HG02884 (cell line): ENCODE results near the gene DNAJC1.
A peak's percentile ranks its signal among the peaks of the same experiment; 100 is the strongest.

ENCODE experiments used
- ATAC-seq: cut with Tn5 transposase; IDR thresholded peaks from one replicate; pipeline ENCODE4 v1.9.1; 2021; ENCODE audit warnings: mild to moderate bottlenecking, moderate library complexity; ENCODE audit not compliant: unreplicated experiment

DNAJC1 gene

DNA sequence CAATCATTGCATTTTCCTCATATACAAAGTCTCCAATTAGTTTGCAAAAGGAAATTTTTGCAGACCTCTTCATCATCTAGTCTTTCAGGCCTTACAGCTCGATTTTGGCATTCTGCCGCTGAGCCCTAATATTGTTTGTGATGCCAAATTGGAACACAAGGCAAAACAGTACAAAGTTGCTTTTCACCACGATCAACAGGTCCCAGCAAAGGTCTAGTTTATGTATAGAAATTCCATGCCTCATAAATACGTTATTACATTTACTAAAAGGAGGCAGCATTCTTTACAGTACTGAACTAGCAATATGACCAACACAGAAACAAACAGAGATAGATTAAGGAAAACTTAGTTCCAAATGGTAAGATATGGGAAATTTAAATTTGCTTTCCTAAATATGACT, 7.0 kb upstream of the DNAJC1 start:
- no peak for ATAC-seq

GRCh38 chr10:22006379-22006884, 2.9 kb upstream of the DNAJC1 start:
- no peak for ATAC-seq

- ATAC-seq, result no peak
These were observed 2.2 kb upstream of the DNAJC1 start for GRCh38 chr10:22005763-22006162.

GRCh38 chr10:22003964-22004281, 393 bp upstream of the DNAJC1 start:
- no peak for ATAC-seq

GRCh38 chr10:22002591-22003176, 846 bp downstream of the DNAJC1 start:
- peak; percentile 7 for ATAC-seq

- no peak for ATAC-seq
These were observed 8.0 kb downstream of the DNAJC1 start for GRCh38 chr10:21995557-21995956.

DNA sequence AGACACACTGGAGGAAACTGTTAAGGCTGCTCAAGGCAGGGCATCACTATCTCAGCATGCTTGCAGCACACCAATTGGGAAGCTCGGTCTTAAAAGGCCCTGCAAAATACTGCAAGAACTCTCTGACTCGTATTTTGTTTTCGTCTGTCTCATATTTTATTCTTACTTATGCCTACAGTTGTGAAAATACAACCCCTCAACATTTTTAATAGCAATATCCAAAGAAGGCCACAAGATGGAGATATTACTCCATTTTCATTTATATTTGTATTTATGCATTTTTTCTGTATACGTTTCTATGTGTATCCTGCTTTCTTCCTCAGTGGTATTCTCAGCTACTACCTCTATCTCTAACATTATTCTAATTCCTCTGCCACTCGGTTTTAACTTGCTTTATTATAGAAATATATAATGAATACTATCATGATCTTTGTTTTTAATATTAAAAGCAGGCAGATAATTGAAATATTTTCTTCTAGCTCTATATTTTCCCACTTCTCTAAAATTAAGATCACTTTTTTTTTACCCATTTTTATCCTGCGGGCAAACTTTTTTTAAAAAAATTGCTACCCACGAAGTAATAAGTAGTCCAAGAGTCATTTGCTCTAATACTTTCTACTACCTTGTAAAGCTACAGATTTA, 10.0 kb downstream of the DNAJC1 start:
- ATAC-seq, result no peak

DNA sequence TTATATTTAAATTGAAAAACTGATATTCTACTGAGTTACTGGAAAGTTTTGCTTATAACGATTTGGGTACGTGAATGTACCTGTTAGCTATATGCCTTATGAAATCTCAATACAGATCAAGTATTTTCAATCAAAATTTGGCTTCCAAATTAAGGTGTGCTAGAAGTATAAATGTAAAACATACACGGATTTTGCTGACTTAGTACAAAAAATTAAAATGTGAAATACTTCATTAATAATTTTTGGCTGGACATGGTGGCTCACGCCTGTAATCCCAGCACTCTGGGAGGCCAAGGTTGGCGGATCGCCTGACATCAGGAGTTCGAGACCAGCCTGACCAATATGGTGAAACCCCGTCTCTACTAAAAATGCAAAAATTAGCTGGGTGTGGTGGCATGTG, 11.7 kb downstream of the DNAJC1 start:
- no peak for ATAC-seq

- no peak for ATAC-seq
These were observed 13.1 kb downstream of the DNAJC1 start for GRCh38 chr10:21990449-21990848.

DNA sequence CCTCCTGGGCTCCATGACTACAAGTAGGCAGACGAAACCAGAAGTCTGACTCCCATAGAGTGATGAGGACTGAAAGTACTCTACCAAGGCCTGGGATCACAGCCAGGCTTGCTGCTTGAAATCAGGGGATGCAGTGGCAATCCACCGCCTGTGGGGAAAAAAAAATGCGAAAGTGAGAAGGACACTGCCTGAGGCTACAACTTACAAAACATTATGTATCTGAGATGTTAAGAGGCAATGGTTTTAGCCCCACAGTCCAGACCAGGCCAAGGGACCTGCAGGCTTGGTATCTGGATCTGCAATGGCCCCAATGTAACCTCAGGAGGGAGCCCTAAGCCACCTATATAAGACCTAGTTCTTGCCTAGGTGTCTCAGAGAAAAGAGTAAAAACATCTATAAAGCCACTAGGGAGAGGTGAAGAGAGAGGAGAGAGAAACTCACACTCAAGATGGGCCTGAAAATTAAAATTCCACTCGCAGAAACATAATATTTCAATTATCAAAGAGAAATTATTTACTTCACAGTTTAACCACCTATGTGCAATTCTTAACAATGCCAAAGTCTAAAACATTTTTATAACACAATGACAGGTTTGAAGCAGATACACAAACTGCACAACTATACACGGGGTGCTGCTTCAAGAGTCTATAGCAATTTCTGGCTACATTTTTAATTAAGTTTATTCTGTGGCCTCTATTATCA, 13.9 kb downstream of the DNAJC1 start:
- ATAC-seq, result peak; percentile 95

- no peak for ATAC-seq
These were observed 18.0 kb downstream of the DNAJC1 start for GRCh38 chr10:21985541-21985940.

DNA sequence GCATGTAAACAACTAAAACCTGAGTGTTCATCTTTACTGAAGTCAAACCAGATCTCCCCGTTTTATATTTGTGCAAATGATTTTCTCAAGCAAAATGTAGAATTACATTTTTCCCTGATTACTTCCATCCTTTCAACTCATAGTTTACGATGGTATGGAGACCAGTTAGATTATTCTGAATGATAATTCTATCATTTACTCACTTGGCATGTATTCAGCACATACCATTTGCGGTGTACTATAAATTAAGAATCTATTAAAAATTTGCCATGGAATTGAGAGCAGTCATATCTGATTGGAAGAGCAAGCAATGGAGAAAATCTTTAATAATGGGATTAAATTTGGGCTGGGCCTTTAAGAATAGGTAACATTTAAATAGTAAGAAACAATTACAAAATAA, 22.4 kb downstream of the DNAJC1 start:
- ATAC-seq, result no peak

DNA sequence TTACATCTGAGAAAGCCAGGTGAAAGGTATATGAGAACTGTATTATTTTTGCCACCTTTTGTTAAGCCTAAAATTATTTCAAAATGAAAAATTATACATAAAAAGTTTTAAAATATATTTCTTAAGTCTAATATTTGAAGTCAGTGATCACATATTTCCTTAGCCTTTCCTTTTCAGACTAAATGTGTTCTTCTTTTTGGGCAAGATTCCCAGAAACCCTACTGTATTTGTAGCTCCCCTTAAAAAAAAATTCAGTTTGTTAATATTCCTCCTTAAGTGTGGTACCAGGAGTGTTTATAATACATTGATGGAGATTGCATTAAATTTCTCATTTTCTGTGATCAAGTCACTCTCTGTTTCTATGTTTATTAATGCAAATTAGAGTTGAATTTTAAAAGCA, 22.8 kb downstream of the DNAJC1 start:
- no peak for ATAC-seq

DNA sequence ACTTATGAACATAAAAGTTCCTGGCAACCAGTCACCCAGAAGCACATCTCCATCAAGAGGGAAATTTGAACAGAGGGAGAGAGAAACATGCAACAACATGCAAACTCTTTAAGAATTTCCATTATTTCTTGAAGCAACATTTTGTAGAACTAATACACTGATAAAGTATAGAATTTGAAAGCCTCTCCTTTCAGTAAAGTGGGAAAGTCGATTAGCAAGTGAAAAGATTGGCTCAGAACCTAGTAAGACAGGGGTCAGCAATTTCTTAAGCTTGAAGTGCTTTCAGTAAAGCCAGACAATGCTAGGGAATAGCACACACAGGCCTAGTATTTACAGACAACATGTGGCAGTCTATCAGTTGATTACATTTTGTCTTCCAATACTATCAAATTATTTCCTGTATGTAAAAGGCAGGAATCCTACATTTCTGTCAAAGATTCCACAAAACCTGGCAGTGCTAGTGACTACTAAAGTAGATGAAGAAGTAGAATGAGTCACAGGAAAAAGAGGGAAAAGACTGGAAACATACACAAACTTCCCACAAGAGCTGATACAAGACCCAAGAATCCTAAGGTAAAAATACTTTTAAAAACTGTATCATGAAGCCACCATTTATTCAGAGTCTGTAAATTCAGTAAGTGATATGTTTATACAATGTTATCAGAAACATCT, 25.2 kb downstream of the DNAJC1 start:
- ATAC-seq, result no peak

DNA sequence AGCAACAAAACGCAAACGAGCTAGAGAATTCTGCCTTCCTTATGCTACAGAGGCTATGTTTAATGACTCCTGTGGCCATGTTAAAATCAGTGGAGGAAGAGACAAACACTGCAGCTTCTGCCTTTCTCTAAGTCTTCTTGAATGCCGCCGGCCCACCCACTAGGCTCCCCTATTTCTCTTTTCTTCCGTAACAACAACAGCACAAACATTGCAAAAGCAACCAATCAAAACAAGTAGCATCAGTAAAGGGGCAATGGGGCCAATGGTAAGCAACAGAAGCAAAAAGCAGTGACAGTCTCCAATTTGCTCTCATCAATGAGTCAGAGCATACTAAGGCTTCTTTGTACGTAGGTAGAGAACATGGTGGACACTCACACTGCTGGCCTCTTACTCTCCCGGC, 26.8 kb downstream of the DNAJC1 start:
- ATAC-seq, result no peak

DNA sequence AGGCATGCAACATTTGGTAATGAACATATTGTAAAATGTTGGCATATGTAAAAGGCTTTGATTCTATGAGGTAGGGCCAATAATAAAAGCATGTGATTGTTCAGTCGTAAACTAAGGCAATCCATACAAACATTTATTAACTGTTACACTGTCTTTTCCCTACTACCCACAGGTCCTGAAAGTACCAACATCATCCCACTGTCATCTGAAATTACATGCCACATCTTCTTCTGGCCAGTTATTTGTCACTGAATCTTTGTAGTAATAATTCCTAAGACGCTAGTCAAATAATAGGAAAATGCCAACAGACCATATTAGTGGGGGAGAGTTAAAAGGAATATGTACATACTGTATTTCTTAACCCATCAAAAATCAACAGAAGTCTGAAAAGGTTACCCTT, 27.2 kb downstream of the DNAJC1 start:
- ATAC-seq, result no peak

GRCh38 chr10:21975378-21975990, 28.0 kb downstream of the DNAJC1 start:
- no peak for ATAC-seq

DNA sequence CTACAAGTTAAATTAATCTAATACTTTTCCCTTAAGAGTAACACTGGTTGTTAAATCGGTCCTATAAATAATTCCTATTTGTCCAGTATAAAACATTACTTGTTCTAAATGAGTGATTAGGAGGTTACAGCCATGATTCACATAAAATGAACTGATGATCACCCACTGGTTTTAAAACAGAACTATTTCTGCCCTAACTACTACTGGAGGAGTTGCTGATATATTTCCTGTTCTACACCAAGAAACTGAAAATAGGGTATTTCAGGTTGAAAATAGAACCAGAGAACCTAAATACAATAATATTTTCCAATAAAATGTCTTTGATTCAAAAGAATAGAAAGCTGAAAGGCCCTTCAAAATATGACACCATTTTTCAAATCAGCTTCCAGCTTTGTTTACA, 30.9 kb downstream of the DNAJC1 start:
- no peak for ATAC-seq

- ATAC-seq, result no peak
These were observed 33.9 kb downstream of the DNAJC1 start for GRCh38 chr10:21969326-21970287.

GRCh38 chr10:21964983-21965665, 38.4 kb downstream of the DNAJC1 start:
- no peak for ATAC-seq
